GM12878 (cell line): ENCODE results near the gene ITCH. TPM values are rescaled to one million over a fixed set of nuclear protein-coding genes. Genes with fewer than 3 reads are reported as not detected.

ENCODE experiments used
- BCL11A ChIP-seq: IDR thresholded peaks from 2 replicates; pipeline ENCODE4 v1.6.1; 2011; ENCODE audit warnings: low read depth, low read length
- BHLHE40 ChIP-seq, 2 experiments: fragments of 450-650 bp in 1 of 2; IDR thresholded peaks; 2 replicates each; pipeline ENCODE4 v1.6.1; 2011 to 2017; ENCODE audit warnings: low read depth in 2 of 2, borderline replicate concordance in 1 of 2, improper control_type of control experiment in 1 of 2, low read length in 1 of 2, mild to moderate bottlenecking in 1 of 2
- E2F4 ChIP-seq: IDR thresholded peaks from 2 replicates; pipeline ENCODE4 v1.6.1; 2012; ENCODE audit warnings: low read depth, low read length, improper control_type of control experiment
- EP300 ChIP-seq, 2 experiments: fragments of 150-350 bp in 1 of 2; IDR thresholded peaks; 2 replicates each; pipeline ENCODE4 v1.6.1; 2011 to 2012; ENCODE audit warnings: low read depth in 2 of 2, low read length in 2 of 2, borderline replicate concordance in 1 of 2, improper control_type of control experiment in 1 of 2, inconsistent platforms in 1 of 2; ENCODE audit not compliant: control insufficient read depth in 1 of 2
- KLF5 ChIP-seq: fragments of 450-650 bp; IDR thresholded peaks from 2 replicates; pipeline ENCODE4 v1.6.1; 2014; ENCODE audit warnings: mild to moderate bottlenecking; ENCODE audit not compliant: partially characterized antibody
- LARP7 ChIP-seq: fragments of 450-650 bp; IDR thresholded peaks from 2 replicates; pipeline ENCODE4 v1.6.1; 2017; ENCODE audit warnings: mild to moderate bottlenecking
- NFIC ChIP-seq: IDR thresholded peaks from 2 replicates; pipeline ENCODE4 v1.6.1; 2012; ENCODE audit warnings: low read depth, mild to moderate bottlenecking, inconsistent platforms, low read length, moderate library complexity
- NFYA ChIP-seq: IDR thresholded peaks from 2 replicates; pipeline ENCODE4 v1.6.1; 2011; ENCODE audit warnings: low read depth, mild to moderate bottlenecking, low read length, improper control_type of control experiment, borderline replicate concordance
- NFYB ChIP-seq: IDR thresholded peaks from 2 replicates; pipeline ENCODE4 v1.6.1; 2011; ENCODE audit warnings: low read depth, mild to moderate bottlenecking, low read length, improper control_type of control experiment, moderate library complexity; ENCODE audit not compliant: insufficient read depth
- NR2C2 ChIP-seq: IDR thresholded peaks from 2 replicates; pipeline ENCODE4 v1.6.1; 2011; ENCODE audit warnings: borderline replicate concordance, low read depth; ENCODE audit not compliant: control insufficient read depth, insufficient read length
- POLR2A ChIP-seq: IDR thresholded peaks from 2 replicates; pipeline ENCODE4 v1.6.1; 2011; ENCODE audit warnings: low read depth, mild to moderate bottlenecking, low read length
- PRDM15 ChIP-seq: fragments of 450-650 bp; formaldehyde crosslinking; IDR thresholded peaks from 2 replicates; pipeline ENCODE4 v1.4.0; 2020; ENCODE audit warnings: mild to moderate bottlenecking, moderate library complexity
- RB1 ChIP-seq: fragments of 450-650 bp; formaldehyde crosslinking; IDR thresholded peaks from 2 replicates; pipeline ENCODE4 v1.6.1; 2017; ENCODE audit warnings: mild to moderate bottlenecking, borderline replicate concordance
- SMC3 ChIP-seq: IDR thresholded peaks from 2 replicates; pipeline ENCODE4 v1.6.1; 2011; ENCODE audit warnings: low read length, improper control_type of control experiment, borderline replicate concordance
- SRF ChIP-seq, 2 experiments: IDR thresholded peaks; 2 replicates each; pipeline ENCODE4 v1.6.1; 2011; ENCODE audit warnings: low read depth in 2 of 2, low read length in 2 of 2, mild to moderate bottlenecking in 1 of 2, moderate library complexity in 1 of 2
- TBL1XR1 ChIP-seq: IDR thresholded peaks from 2 replicates; pipeline ENCODE4 v1.6.1; 2012; ENCODE audit warnings: low read depth, low read length, improper control_type of control experiment
- ZBTB11 ChIP-seq: fragments of 450-650 bp; formaldehyde crosslinking; IDR thresholded peaks from 2 replicates; pipeline ENCODE4 v1.5.0; 2022; ENCODE audit warnings: mild to moderate bottlenecking, missing genetic modification characterization
- polyA plus RNA-seq, 11 experiments: library from polyadenylated mRNA; depleted of rRNA in 4 of 11; unstranded in 6 of 11; stranded (reverse) in 5 of 11; fragments of >200 nt; fragmentation: Nextera tagmentation in 4 of 11; fragmentation: Illumina TruSeq in 1 of 11; extraction: Ambion mirVana in 4 of 11; extraction: Trizol in 1 of 11; gene quantifications; 1 replicate in 1 of 11; 2 replicates in 10 of 11; pipeline versions ENCODE4 v1.2.1 to v1.2.3, GENCODE V29; 2011 to 2016; ENCODE audit warnings: inconsistent platforms in 2 of 11, missing spikeins in 2 of 11, low read depth in 1 of 11
- total RNA-seq, 4 experiments: library from RNA; depleted of rRNA in 3 of 4; stranded (reverse); fragments of >200 nt in 3 of 4; fragmentation: Illumina TruSeq in 1 of 4; extraction: Trizol in 1 of 4; gene quantifications; 2 replicates each; pipeline versions ENCODE4 v1.2.1 to v1.2.3, GENCODE V29; 2013 to 2021
- TF ChIP-seq, protein P1 (sequence below): IDR thresholded peaks from 2 replicates; pipeline ENCODE4 v1.6.1; 2012; ENCODE audit warnings: low read depth, low read length, improper control_type of control experiment
- TF ChIP-seq, protein P2 (sequence below): IDR thresholded peaks from 2 replicates; pipeline ENCODE4 v1.6.1; 2011; ENCODE audit warnings: mild to moderate bottlenecking, low read depth, low read length, moderate library complexity; ENCODE audit not compliant: insufficient replicate concordance

Gene ITCH
- total and polyA plus RNA-seq, 10 of the 15 experiments (the other 5 are each of a cell fraction or from before 2014, with no cell fraction given), result 7.5 to 46.1 (median 21.5) TPM

GRCh38 chr20:34377072-34377847 lies 14.2 kb downstream of the ITCH start (continued):
- TF ChIP-seq EP300 (IDR thresholded peaks at IDR 0.05; ENCODE audit: borderline replicate concordance in 1 of 2, control insufficient read depth in 1 of 2, low read depth in 2 of 2, low read length in 2 of 2) (peak; percentile 30 to 40; a peak in 1 of 4 replicates), TBL1XR1 (peak; percentile 42; the same call in 1 of the 2 replicates), RB1 (no peak), NR2C2 (no peak), NFIC (peak; percentile 93), POLR2A (no peak), KLF5 (no peak), NFYB (no peak), LARP7 (no peak), NFYA (no peak), PRDM15 (CRISPR knock-in tag) (no peak), SRF (IDR thresholded peaks at IDR 0.05; ENCODE audit: low read depth in 2 of 2, low read length in 2 of 2) (no peak), ZBTB11 (CRISPR knock-in tag) (no peak), BHLHE40 (IDR thresholded peaks at IDR 0.05; ENCODE audit: borderline replicate concordance in 1 of 2, low read depth in 2 of 2, low read length in 1 of 2) (peak in 1 of 2 experiments; percentile 36; a peak in 1 of 4 replicates), E2F4 (no peak), SMC3 (no peak), BCL11A (peak; percentile 76)
- TF ChIP-seq, protein P1, sequence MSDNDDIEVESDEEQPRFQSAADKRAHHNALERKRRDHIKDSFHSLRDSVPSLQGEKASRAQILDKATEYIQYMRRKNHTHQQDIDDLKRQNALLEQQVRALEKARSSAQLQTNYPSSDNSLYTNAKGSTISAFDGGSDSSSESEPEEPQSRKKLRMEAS, result no peak
- TF ChIP-seq, protein P2, sequence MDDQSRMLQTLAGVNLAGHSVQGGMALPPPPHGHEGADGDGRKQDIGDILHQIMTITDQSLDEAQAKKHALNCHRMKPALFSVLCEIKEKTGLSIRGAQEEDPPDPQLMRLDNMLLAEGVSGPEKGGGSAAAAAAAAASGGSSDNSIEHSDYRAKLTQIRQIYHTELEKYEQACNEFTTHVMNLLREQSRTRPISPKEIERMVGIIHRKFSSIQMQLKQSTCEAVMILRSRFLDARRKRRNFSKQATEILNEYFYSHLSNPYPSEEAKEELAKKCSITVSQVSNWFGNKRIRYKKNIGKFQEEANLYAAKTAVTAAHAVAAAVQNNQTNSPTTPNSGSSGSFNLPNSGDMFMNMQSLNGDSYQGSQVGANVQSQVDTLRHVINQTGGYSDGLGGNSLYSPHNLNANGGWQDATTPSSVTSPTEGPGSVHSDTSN, result no peak
